ENCODE data around the gene FBXO34.

GRCh38 chr14:55374771-55375170 is 103.5 kb downstream of the FBXO34 start:
- TF ChIP-seq E2F5 (CRISPR knock-in tag; IDR thresholded peaks at IDR 0.05): no peak
- TF ChIP-seq ESRRA (CRISPR knock-in tag; IDR thresholded peaks at IDR 0.05; ENCODE audit: borderline replicate concordance): no peak
- TF ChIP-seq, protein P1, sequence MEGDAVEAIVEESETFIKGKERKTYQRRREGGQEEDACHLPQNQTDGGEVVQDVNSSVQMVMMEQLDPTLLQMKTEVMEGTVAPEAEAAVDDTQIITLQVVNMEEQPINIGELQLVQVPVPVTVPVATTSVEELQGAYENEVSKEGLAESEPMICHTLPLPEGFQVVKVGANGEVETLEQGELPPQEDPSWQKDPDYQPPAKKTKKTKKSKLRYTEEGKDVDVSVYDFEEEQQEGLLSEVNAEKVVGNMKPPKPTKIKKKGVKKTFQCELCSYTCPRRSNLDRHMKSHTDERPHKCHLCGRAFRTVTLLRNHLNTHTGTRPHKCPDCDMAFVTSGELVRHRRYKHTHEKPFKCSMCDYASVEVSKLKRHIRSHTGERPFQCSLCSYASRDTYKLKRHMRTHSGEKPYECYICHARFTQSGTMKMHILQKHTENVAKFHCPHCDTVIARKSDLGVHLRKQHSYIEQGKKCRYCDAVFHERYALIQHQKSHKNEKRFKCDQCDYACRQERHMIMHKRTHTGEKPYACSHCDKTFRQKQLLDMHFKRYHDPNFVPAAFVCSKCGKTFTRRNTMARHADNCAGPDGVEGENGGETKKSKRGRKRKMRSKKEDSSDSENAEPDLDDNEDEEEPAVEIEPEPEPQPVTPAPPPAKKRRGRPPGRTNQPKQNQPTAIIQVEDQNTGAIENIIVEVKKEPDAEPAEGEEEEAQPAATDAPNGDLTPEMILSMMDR (IDR thresholded peaks at IDR 0.05): no peak
- no peak for TF ChIP-seq TEAD1 (CRISPR knock-in tag; IDR thresholded peaks at IDR 0.05)
- no peak for TF ChIP-seq NR3C1 (CRISPR knock-in tag; conservative IDR thresholded peaks at IDR 0.05; ENCODE audit: low read depth)
- no peak for TF ChIP-seq CBFB (CRISPR knock-in tag; IDR thresholded peaks at IDR 0.05; ENCODE audit: low read depth)
- no peak for TF ChIP-seq FOXK1 (CRISPR knock-in tag; IDR thresholded peaks at IDR 0.05)
- TF ChIP-seq MAX (CRISPR knock-in tag; IDR thresholded peaks at IDR 0.05): no peak
- no peak for TF ChIP-seq SMAD3 (CRISPR knock-in tag; IDR thresholded peaks at IDR 0.05; ENCODE audit: borderline replicate concordance)
- no peak for TF ChIP-seq TP53 (CRISPR knock-in tag; IDR thresholded peaks at IDR 0.05)
